Measurements from ENCODE around the gene OR2Z1. TPM values are rescaled to one million over a fixed set of nuclear protein-coding genes. Genes with fewer than 3 reads are reported as not detected.

OR2Z1 gene
- total RNA-seq, 1 experiment from 2014 or later = not detected

- H3K27me3 Mint-ChIP-seq (ENCODE audit: insufficient read depth, unreplicated experiment) = peaks cover 5% of the 10 kb centered on the region
- TF ChIP-seq CTCF (IDR thresholded peaks at IDR 0.05; ENCODE audit: insufficient read depth in 1 of 2, low read depth in 1 of 2, low read length in 1 of 2, severe bottlenecking in 1 of 2, unreplicated experiment in 1 of 2) = no peak
- BruUV-seq (replicated peaks) = no TSS peak
- H3K36me3 ChIP-seq (ENCODE audit: control insufficient read depth, insufficient read depth, low read length) = no peaks in the 10 kb centered on the region
- H3K4me1 Mint-ChIP-seq (ENCODE audit: low read depth, unreplicated experiment) = no peaks in the 10 kb centered on the region
- intact Hi-C loops (cut with micrococcal nuclease; ENCODE audit: unreplicated experiment) = no loop called here
- CTCF ChIA-PET = no interaction called here
- H3K9me3 Mint-ChIP-seq (ENCODE audit: unreplicated experiment) = no peaks in the 10 kb centered on the region
- POLR2A ChIA-PET = no interaction called here
- H3K36me3 Mint-ChIP-seq (ENCODE audit: insufficient read depth, unreplicated experiment) = no peaks in the 10 kb centered on the region
- H3K4me3 ChIP-seq (ENCODE audit: low read depth, low read length) = no peak overlapping the region
- no peak for DNase-seq
- H3K27ac Mint-ChIP-seq (ENCODE audit: unreplicated experiment) = no peak overlapping the region
- H3K9me3 ChIP-seq = no peaks in the 10 kb centered on the region
- no peaks in the 10 kb centered on the region for H3K4me1 ChIP-seq
- H3K4me3 Mint-ChIP-seq (ENCODE audit: unreplicated experiment) = no peak overlapping the region
- H3K27me3 ChIP-seq (replicated peaks; ENCODE audit: control insufficient read depth, insufficient read depth, low read length) = no peaks in the 10 kb centered on the region
Observed at GRCh38 chr19:8695501-8695900, 25.9 kb upstream of the OR2Z1 start.

GRCh38 chr19:8695911-8696310, 25.5 kb upstream of the OR2Z1 start:
- Histone ChIP-seq H3K4me3 (ENCODE audit: low read depth, low read length) (no peak overlapping the region), H3K36me3 (ENCODE audit: control insufficient read depth, insufficient read depth, low read length) (no peaks in the 10 kb centered on the region), H3K4me1 (no peaks in the 10 kb centered on the region), H3K9me3 (no peaks in the 10 kb centered on the region), H3K27me3 (replicated peaks; ENCODE audit: control insufficient read depth, insufficient read depth, low read length) (no peaks in the 10 kb centered on the region)
- Mint-ChIP-seq H3K4me1 (ENCODE audit: low read depth, unreplicated experiment) (no peaks in the 10 kb centered on the region), H3K27me3 (ENCODE audit: insufficient read depth, unreplicated experiment) (peaks cover 5% of the 10 kb centered on the region), H3K9me3 (ENCODE audit: unreplicated experiment) (no peaks in the 10 kb centered on the region), H3K27ac (ENCODE audit: unreplicated experiment) (no peak overlapping the region), H3K36me3 (ENCODE audit: insufficient read depth, unreplicated experiment) (no peaks in the 10 kb centered on the region), H3K4me3 (ENCODE audit: unreplicated experiment) (no peak overlapping the region)
- no TSS peak for BruUV-seq (replicated peaks)
- intact Hi-C loops (cut with micrococcal nuclease; ENCODE audit: unreplicated experiment) = no loop called here
- ChIA-PET CTCF (no interaction called here), POLR2A (no interaction called here)
- no peak for TF ChIP-seq CTCF (IDR thresholded peaks at IDR 0.05; ENCODE audit: insufficient read depth in 1 of 2, low read depth in 1 of 2, low read length in 1 of 2, severe bottlenecking in 1 of 2, unreplicated experiment in 1 of 2)
- no peak for DNase-seq

- Mint-ChIP-seq H3K4me1 (ENCODE audit: low read depth, unreplicated experiment) (no peaks in the 10 kb centered on the region), H3K36me3 (ENCODE audit: insufficient read depth, unreplicated experiment) (no peaks in the 10 kb centered on the region), H3K27ac (ENCODE audit: unreplicated experiment) (no peak overlapping the region), H3K9me3 (ENCODE audit: unreplicated experiment) (no peaks in the 10 kb centered on the region), H3K4me3 (ENCODE audit: unreplicated experiment) (no peak overlapping the region), H3K27me3 (ENCODE audit: insufficient read depth, unreplicated experiment) (peaks cover 5% of the 10 kb centered on the region)
- Histone ChIP-seq H3K4me1 (no peaks in the 10 kb centered on the region), H3K4me3 (ENCODE audit: low read depth, low read length) (no peak overlapping the region), H3K27me3 (replicated peaks; ENCODE audit: control insufficient read depth, insufficient read depth, low read length) (no peaks in the 10 kb centered on the region), H3K36me3 (ENCODE audit: control insufficient read depth, insufficient read depth, low read length) (no peaks in the 10 kb centered on the region), H3K9me3 (no peaks in the 10 kb centered on the region)
- BruUV-seq (replicated peaks) = no TSS peak
- TF ChIP-seq CTCF (IDR thresholded peaks at IDR 0.05; ENCODE audit: insufficient read depth in 1 of 2, low read depth in 1 of 2, low read length in 1 of 2, severe bottlenecking in 1 of 2, unreplicated experiment in 1 of 2) = no peak
- POLR2A ChIA-PET = no interaction called here
- intact Hi-C loops (cut with micrococcal nuclease; ENCODE audit: unreplicated experiment) = no loop called here
- DNase-seq = no peak
- CTCF ChIA-PET = no interaction called here
Observed at GRCh38 chr19:8696993-8697392, 24.4 kb upstream of the OR2Z1 start.
